ENCODE results near the gene CHD3.

The CHD3 gene

GRCh38 chr17:7888184-7888920, at the start of gene CHD3:
Gene CHD3, plus strand, starts transcription at chr17:7888789. Its CDS starts 212 bp downstream, at chr17:7889001.
- no peak for DNase-seq (ENCODE audit: low read depth)

DNA sequence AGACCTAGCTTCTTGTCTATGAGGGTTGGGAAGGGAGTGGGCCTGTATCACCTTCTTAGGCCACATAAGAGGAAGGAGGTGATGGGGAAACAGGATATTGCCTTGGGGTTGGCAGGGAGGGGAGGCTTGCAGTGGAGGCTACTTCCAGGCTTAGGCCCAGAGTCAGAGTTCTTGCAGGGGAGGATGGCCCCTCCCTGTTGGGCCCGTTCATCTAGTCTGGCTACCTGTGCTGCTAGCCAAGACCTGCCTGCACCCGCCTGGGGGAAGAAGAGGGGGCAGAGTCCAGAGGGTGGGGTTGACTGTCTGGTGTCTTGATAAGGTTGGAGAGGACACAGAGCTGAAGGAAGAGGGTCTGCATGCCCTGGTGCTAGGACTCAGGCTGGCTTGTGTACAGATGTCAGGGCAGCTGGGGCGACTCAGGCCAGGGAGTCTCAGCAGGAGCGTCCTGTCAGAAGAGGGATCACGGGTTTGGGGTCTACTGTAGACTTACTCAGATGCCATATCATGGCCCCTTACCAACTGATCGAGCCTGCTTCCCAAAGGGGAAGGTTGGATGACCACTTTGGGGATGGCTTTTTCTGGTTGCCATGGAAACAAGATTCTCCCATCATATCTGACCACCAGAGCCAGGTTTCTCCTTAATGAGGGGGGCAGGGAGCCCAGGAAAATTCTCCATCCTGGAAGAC, 49.3 kb upstream of the CHD3 start:
- no peak for DNase-seq (ENCODE audit: low read depth)

GRCh38 chr17:7839876-7840261, 48.7 kb upstream of the CHD3 start:
- no peak for DNase-seq (ENCODE audit: low read depth)

DNA sequence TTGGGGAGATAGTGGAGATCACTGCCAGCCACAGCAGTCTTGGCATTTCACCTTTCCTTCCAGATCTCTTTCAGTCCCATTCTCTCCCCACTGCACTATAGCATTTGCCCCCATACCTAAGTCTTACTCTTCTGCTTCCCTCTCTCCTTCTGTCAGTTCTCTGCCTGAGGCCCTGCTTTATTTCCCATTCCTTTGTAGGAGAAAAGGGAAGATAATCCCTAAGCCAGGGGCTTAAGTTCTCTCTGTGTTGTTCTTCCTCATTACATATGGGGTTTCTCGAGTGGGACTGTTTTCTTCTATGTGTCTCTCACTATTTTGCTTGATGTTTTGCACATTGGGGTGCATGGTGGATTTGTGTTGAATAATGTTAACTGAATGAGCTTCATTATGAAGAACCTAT, 48.1 kb upstream of the CHD3 start:
- no peak for DNase-seq (ENCODE audit: low read depth)

- DNase-seq (ENCODE audit: low read depth), result no peak
Measured at GRCh38 chr17:7840875-7841274, 47.7 kb upstream of the CHD3 start.

- DNase-seq (ENCODE audit: low read depth), result no peak
Measured at GRCh38 chr17:7841396-7841914, 47.1 kb upstream of the CHD3 start.

GRCh38 chr17:7841915-7842379, 46.6 kb upstream of the CHD3 start:
- DNase-seq (ENCODE audit: low read depth), result no peak

- DNase-seq (ENCODE audit: low read depth), result peak; percentile 88
Measured at GRCh38 chr17:7842380-7843256, 46.0 kb upstream of the CHD3 start.

GRCh38 chr17:7843257-7843535, 45.4 kb upstream of the CHD3 start:
- no peak for DNase-seq (ENCODE audit: low read depth)

GRCh38 chr17:7843536-7844291, 44.9 kb upstream of the CHD3 start:
- DNase-seq (ENCODE audit: low read depth), result no peak

GRCh38 chr17:7844292-7845154, 44.1 kb upstream of the CHD3 start:
- peak; percentile 89 for DNase-seq (ENCODE audit: low read depth)

GRCh38 chr17:7845359-7846062, 43.1 kb upstream of the CHD3 start:
- no peak for DNase-seq (ENCODE audit: low read depth)

GRCh38 chr17:7846063-7846735, 42.4 kb upstream of the CHD3 start:
- no peak for DNase-seq (ENCODE audit: low read depth)

DNA sequence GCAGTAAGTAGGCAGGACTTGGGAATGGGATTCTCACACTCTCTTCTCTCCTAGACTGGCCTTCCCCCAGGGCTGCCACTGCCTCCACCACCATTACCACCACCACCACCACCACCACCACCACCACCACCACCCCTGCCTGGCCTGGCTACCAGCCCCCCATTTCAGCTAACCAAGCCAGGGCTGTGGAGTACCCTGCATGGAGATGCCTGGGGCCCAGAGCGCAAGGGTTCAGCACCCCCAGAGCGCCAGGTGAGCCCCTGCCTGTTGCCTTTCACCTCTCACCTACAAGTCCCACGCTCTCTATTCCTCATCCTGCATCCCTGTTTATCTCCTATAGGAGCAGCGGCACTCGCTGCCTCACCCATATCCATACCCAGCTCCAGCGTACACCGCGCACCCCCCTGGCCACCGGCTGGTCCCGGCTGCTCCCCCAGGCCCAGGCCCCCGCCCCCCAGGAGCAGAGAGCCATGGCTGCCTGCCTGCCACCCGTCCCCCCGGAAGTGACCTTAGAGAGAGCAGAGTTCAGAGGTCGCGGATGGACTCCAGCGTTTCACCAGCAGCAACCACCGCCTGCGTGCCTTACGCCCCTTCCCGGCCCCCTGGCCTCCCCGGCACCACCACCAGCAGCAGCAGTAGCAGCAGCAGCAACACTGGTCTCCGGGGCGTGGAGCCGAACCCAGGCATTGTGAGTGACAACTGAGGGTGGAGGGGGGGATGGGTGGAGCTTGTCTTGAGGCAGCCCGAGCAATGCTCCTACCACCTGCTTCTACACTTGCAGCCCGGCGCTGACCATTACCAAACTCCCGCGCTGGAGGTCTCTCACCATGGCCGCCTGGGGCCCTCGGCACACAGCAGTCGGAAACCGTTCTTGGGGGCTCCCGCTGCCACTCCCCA, 41.6 kb upstream of the CHD3 start:
- DNase-seq (ENCODE audit: low read depth), result no peak

GRCh38 chr17:7848131-7848579, 40.4 kb upstream of the CHD3 start:
- no peak for DNase-seq (ENCODE audit: low read depth)

GRCh38 chr17:7848739-7849129, 39.9 kb upstream of the CHD3 start:
- DNase-seq (ENCODE audit: low read depth), result no peak

GRCh38 chr17:7849130-7849750, 39.3 kb upstream of the CHD3 start:
- DNase-seq (ENCODE audit: low read depth), result no peak

Measured in non-pigmented ciliary epithelial cell (primary cell).